CD1c-positive myeloid dendritic cell (primary cell): ENCODE data around the gene IL1B.

Experiments used
- DNase-seq: peaks from one replicate; pipeline ENCODE4 v3.0.0-alpha.2; 2016; ENCODE audit errors: extremely low spot score

The IL1B gene

DNA sequence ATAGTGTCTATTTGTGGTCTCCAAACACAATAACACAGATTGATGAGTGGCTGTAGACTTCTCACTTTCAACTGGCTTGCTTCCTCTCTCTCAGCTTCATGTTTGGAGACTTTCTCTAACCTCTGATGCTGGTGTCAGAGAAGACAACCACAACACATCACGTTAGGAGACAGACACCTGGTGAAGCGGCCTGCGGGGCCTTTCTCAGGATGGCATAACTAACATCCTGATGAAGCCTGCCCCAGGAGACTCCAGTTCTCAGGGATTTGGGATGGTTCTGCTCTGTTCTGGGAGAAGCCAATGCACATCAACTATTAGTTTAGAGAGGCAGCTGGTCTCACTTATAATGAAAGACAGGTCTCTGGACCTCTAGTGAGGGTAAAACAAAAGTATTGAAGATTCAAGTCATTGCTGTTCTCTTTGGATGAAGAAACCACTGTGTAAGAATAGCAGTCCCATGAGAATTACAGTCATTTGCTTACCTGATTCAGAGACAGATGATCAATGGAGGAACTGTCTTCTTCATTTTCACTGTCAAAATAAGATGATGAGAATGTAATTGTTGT lies 54.3 kb downstream of the IL1B start:
- no peak for DNase-seq
